Measurements from ENCODE around the gene MDFIC.

MDFIC gene

DNA sequence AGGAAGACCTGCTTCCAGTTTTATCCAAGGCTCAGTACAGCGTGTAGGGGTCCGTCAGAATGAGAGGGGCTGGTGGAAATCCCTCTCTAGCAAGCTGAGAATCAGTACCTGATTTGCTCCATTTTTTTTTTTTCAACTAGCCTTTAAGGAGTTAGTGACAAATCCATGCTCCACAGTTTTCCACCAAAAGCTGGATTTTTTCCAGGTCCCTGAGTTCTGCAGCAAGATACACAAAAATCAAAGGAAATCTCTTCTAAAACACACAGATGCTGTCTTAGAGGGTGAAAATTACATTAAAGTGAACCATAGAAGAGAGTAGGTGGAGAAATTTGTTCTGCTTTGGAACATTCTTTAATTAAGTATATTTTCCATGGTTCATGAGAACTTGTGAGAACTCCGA is 30.4 kb downstream of the MDFIC start:
- H3K4me1 ChIP-seq (ENCODE audit: insufficient read depth, insufficient read length), result no peaks in the 10 kb centered on the region
- H3K9me3 ChIP-seq (ENCODE audit: insufficient read depth, low read length), result no peaks in the 10 kb centered on the region
- no peaks in the 10 kb centered on the region for H3K27me3 ChIP-seq (ENCODE audit: insufficient read depth, insufficient read length)
- no peaks in the 10 kb centered on the region for H3K36me3 ChIP-seq (ENCODE audit: insufficient read depth, insufficient read length, low read length)
- H3K9ac ChIP-seq (ENCODE audit: insufficient read length, low read depth), result no peak overlapping the region
- no peak for TF ChIP-seq ZNF274 (IDR thresholded peaks at IDR 0.05; ENCODE audit: low read depth, low read length)
- TF ChIP-seq SUZ12 (IDR thresholded peaks at IDR 0.05; ENCODE audit: extremely low read depth, insufficient read depth, insufficient read length), result no peak
- no peak for TF ChIP-seq YY1 (IDR thresholded peaks at IDR 0.05; ENCODE audit: insufficient read depth, insufficient read length)
- no peak for DNase-seq (ENCODE audit: low read depth, low spot score)
- no peak overlapping the region for H3K4me3 ChIP-seq (ENCODE audit: insufficient read length, low read depth)

DNA sequence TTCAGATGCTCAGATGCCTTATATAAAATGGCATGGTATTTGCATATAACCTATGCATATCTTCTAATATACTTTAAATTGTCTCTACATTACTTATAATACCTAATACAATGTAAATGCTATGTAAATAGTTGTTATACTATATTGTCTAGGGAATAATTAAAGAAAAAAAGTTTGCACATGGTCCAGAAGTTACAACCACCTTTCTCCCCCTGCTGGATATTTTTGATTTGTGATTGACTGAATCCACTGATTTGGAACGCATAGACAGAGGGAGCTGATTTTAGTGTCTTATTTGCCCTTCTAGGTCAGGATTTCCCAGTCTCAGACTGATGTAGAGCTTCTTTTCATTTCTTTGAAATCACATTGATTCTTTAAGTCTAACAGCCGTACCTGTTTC is 31.8 kb downstream of the MDFIC start:
- H3K9ac ChIP-seq (ENCODE audit: insufficient read length, low read depth), result no peak overlapping the region
- no peaks in the 10 kb centered on the region for H3K4me1 ChIP-seq (ENCODE audit: insufficient read depth, insufficient read length)
- no peaks in the 10 kb centered on the region for H3K9me3 ChIP-seq (ENCODE audit: insufficient read depth, low read length)
- no peaks in the 10 kb centered on the region for H3K27me3 ChIP-seq (ENCODE audit: insufficient read depth, insufficient read length)
- no peak for DNase-seq (ENCODE audit: low read depth, low spot score)
- no peak for TF ChIP-seq SUZ12 (IDR thresholded peaks at IDR 0.05; ENCODE audit: extremely low read depth, insufficient read depth, insufficient read length)
- no peak for TF ChIP-seq YY1 (IDR thresholded peaks at IDR 0.05; ENCODE audit: insufficient read depth, insufficient read length)
- TF ChIP-seq ZNF274 (IDR thresholded peaks at IDR 0.05; ENCODE audit: low read depth, low read length), result no peak
- H3K36me3 ChIP-seq (ENCODE audit: insufficient read depth, insufficient read length, low read length), result no peaks in the 10 kb centered on the region
- H3K4me3 ChIP-seq (ENCODE audit: insufficient read length, low read depth), result no peak overlapping the region

DNA sequence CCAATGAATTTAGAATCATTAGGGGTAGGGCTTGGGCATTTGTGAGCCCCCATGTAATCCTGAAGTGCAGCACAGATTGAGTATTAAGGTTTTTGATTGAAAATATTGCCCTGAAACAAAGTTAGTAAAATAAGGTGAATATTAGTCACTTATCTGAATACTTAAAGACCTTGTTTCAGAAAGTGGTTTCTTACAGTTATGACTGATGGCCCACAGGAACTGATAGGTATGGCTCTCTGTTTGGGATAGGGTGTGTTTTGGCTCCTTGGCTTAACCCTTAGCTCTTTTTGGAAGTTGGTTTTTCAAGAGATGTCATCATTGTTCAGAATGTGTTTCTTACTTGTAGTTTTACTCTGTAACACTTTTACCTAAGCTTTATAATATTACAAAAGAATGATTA is 34.8 kb downstream of the MDFIC start:
- DNase-seq (ENCODE audit: low read depth, low spot score), result no peak
- Histone ChIP-seq H3K36me3 (ENCODE audit: insufficient read depth, insufficient read length, low read length) (no peaks in the 10 kb centered on the region), H3K27me3 (ENCODE audit: insufficient read depth, insufficient read length) (no peaks in the 10 kb centered on the region), H3K4me3 (ENCODE audit: insufficient read length, low read depth) (no peak overlapping the region), H3K9ac (ENCODE audit: insufficient read length, low read depth) (no peak overlapping the region), H3K4me1 (ENCODE audit: insufficient read depth, insufficient read length) (no peaks in the 10 kb centered on the region), H3K9me3 (ENCODE audit: insufficient read depth, low read length) (no peaks in the 10 kb centered on the region)
- TF ChIP-seq ZNF274 (IDR thresholded peaks at IDR 0.05; ENCODE audit: low read depth, low read length), result no peak

GRCh38 chr7:114957444-114957843 is 35.5 kb downstream of the MDFIC start:
- Histone ChIP-seq H3K4me3 (ENCODE audit: insufficient read length, low read depth) (no peak overlapping the region), H3K9ac (ENCODE audit: insufficient read length, low read depth) (no peak overlapping the region), H3K27me3 (ENCODE audit: insufficient read depth, insufficient read length) (no peaks in the 10 kb centered on the region), H3K4me1 (ENCODE audit: insufficient read depth, insufficient read length) (no peaks in the 10 kb centered on the region), H3K36me3 (ENCODE audit: insufficient read depth, insufficient read length, low read length) (no peaks in the 10 kb centered on the region), H3K9me3 (ENCODE audit: insufficient read depth, low read length) (no peaks in the 10 kb centered on the region)
- TF ChIP-seq ZNF274 (IDR thresholded peaks at IDR 0.05; ENCODE audit: low read depth, low read length) (no peak), YY1 (IDR thresholded peaks at IDR 0.05; ENCODE audit: insufficient read depth, insufficient read length) (no peak), SUZ12 (IDR thresholded peaks at IDR 0.05; ENCODE audit: extremely low read depth, insufficient read depth, insufficient read length) (no peak)
- no peak for DNase-seq (ENCODE audit: low read depth, low spot score)

DNA sequence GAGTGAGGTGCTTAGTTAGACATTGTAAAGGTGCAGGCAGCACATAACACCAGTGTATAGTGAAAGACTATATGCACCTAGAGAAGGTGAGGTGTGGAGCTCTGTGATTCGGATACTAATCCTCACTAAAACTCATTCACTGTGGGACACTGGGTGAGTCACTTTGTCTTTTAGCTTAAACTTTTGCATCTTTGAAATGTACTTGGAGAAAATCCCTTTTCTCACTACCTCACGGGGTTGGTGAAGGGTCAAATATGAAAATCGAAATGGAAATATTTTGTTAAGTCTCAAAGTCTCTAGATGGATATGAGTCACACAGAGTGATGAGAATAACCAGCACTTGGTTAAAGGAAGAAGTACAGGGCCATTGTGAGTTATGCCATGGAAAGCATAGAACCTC is 38.0 kb downstream of the MDFIC start:
- Histone ChIP-seq H3K27me3 (ENCODE audit: insufficient read depth, insufficient read length) (no peaks in the 10 kb centered on the region), H3K9ac (ENCODE audit: insufficient read length, low read depth) (no peak overlapping the region), H3K9me3 (ENCODE audit: insufficient read depth, low read length) (no peaks in the 10 kb centered on the region), H3K4me3 (ENCODE audit: insufficient read length, low read depth) (no peak overlapping the region), H3K36me3 (ENCODE audit: insufficient read depth, insufficient read length, low read length) (no peaks in the 10 kb centered on the region), H3K4me1 (ENCODE audit: insufficient read depth, insufficient read length) (no peaks in the 10 kb centered on the region)
- no peak for TF ChIP-seq SUZ12 (IDR thresholded peaks at IDR 0.05; ENCODE audit: extremely low read depth, insufficient read depth, insufficient read length)
- TF ChIP-seq ZNF274 (IDR thresholded peaks at IDR 0.05; ENCODE audit: low read depth, low read length), result no peak
- no peak for TF ChIP-seq YY1 (IDR thresholded peaks at IDR 0.05; ENCODE audit: insufficient read depth, insufficient read length)
- DNase-seq (ENCODE audit: low read depth, low spot score), result no peak

DNA sequence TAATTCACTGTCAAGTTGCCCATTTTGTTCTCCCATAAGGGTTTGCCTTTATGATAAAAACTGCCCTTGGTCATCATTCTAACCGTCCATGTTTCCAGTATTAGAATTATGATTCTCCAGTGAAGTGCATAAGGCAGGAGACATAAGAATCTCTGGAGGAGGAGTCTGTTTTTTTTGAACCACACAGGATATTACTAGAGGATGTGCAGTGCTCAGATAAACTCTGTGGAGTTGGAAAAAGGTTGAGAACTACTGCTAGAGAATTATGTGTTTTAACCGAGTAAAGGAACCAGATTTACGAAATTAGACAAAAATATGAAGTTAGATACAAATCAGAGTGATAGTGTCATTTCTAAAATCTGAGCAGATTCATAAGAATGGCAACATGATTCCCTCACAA is 40.5 kb downstream of the MDFIC start:
- Histone ChIP-seq H3K4me1 (ENCODE audit: insufficient read depth, insufficient read length) (no peaks in the 10 kb centered on the region), H3K4me3 (ENCODE audit: insufficient read length, low read depth) (no peak overlapping the region), H3K9me3 (ENCODE audit: insufficient read depth, low read length) (no peaks in the 10 kb centered on the region), H3K36me3 (ENCODE audit: insufficient read depth, insufficient read length, low read length) (no peaks in the 10 kb centered on the region), H3K9ac (ENCODE audit: insufficient read length, low read depth) (no peak overlapping the region), H3K27me3 (ENCODE audit: insufficient read depth, insufficient read length) (no peaks in the 10 kb centered on the region)
- TF ChIP-seq ZNF274 (IDR thresholded peaks at IDR 0.05; ENCODE audit: low read depth, low read length), result no peak
- TF ChIP-seq YY1 (IDR thresholded peaks at IDR 0.05; ENCODE audit: insufficient read depth, insufficient read length), result no peak
- no peak for TF ChIP-seq SUZ12 (IDR thresholded peaks at IDR 0.05; ENCODE audit: extremely low read depth, insufficient read depth, insufficient read length)
- DNase-seq (ENCODE audit: low read depth, low spot score), result no peak

GRCh38 chr7:114966156-114966555 is 44.3 kb downstream of the MDFIC start:
- H3K27me3 ChIP-seq (ENCODE audit: insufficient read depth, insufficient read length), result no peaks in the 10 kb centered on the region
- H3K9me3 ChIP-seq (ENCODE audit: insufficient read depth, low read length), result no peaks in the 10 kb centered on the region
- no peak overlapping the region for H3K9ac ChIP-seq (ENCODE audit: insufficient read length, low read depth)
- no peak for DNase-seq (ENCODE audit: low read depth, low spot score)
- no peaks in the 10 kb centered on the region for H3K4me1 ChIP-seq (ENCODE audit: insufficient read depth, insufficient read length)
- H3K4me3 ChIP-seq (ENCODE audit: insufficient read length, low read depth), result no peak overlapping the region
- TF ChIP-seq YY1 (IDR thresholded peaks at IDR 0.05; ENCODE audit: insufficient read depth, insufficient read length) (no peak), SUZ12 (IDR thresholded peaks at IDR 0.05; ENCODE audit: extremely low read depth, insufficient read depth, insufficient read length) (no peak), ZNF274 (IDR thresholded peaks at IDR 0.05; ENCODE audit: low read depth, low read length) (no peak)
- H3K36me3 ChIP-seq (ENCODE audit: insufficient read depth, insufficient read length, low read length), result no peaks in the 10 kb centered on the region

DNA sequence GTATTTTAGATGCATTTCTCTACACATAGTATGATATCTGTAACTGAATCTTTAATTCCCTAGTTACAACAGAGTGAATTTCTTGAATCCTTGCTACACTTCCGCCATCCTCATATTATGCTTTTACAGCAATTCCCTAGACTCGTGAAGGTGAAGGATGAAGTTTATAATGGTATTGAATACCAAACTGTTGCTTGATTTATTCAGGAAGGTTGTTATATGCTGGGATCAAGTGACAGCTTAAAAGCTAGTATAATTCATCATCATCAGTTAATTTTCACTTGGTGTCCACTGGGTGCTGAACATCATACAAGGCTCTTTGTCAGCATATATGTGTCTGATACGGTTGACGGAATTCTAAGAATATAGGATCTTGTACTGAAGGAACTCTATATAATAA is 47.2 kb downstream of the MDFIC start:
- Histone ChIP-seq H3K27me3 (ENCODE audit: insufficient read depth, insufficient read length) (no peaks in the 10 kb centered on the region), H3K4me3 (ENCODE audit: insufficient read length, low read depth) (no peak overlapping the region)

More for the DNA sequence above, 47.2 kb downstream of the MDFIC start:
- no peaks in the 10 kb centered on the region for H3K36me3 ChIP-seq (ENCODE audit: insufficient read depth, insufficient read length, low read length)
- no peaks in the 10 kb centered on the region for H3K9me3 ChIP-seq (ENCODE audit: insufficient read depth, low read length)
- no peak for DNase-seq (ENCODE audit: low read depth, low spot score)
- TF ChIP-seq SUZ12 (IDR thresholded peaks at IDR 0.05; ENCODE audit: extremely low read depth, insufficient read depth, insufficient read length), result no peak
- no peak for TF ChIP-seq YY1 (IDR thresholded peaks at IDR 0.05; ENCODE audit: insufficient read depth, insufficient read length)
- no peak for TF ChIP-seq ZNF274 (IDR thresholded peaks at IDR 0.05; ENCODE audit: low read depth, low read length)
- no peak overlapping the region for H3K9ac ChIP-seq (ENCODE audit: insufficient read length, low read depth)
- no peaks in the 10 kb centered on the region for H3K4me1 ChIP-seq (ENCODE audit: insufficient read depth, insufficient read length)
